Smooth muscle cell of the brain vasculature (primary cell): ENCODE data around the gene AVPR2.

ENCODE experiments used
- DNase-seq: peaks from one replicate; pipeline ENCODE4 v3.0.0-alpha.2; 2012; ENCODE audit warnings: low read depth, low spot score

AVPR2 gene

GRCh38 chrX:153885968-153886903, 18.2 kb upstream of the AVPR2 start, which contains the start of gene L1CAM:
Gene L1CAM, minus strand, starts transcription at chrX:153886173. Its CDS starts 10,337 bp downstream, at chrX:153875836.
- no peak for DNase-seq

GRCh38 chrX:153886915-153887314, 17.6 kb upstream of the AVPR2 start:
- DNase-seq: no peak

GRCh38 chrX:153887385-153887784, 17.1 kb upstream of the AVPR2 start:
- DNase-seq: no peak

GRCh38 chrX:153888344-153888743, 16.1 kb upstream of the AVPR2 start:
- DNase-seq: no peak

- DNase-seq: no peak
Observed at GRCh38 chrX:153889123-153889522, 15.3 kb upstream of the AVPR2 start.

GRCh38 chrX:153897899-153898298, 6.6 kb upstream of the AVPR2 start:
- DNase-seq: no peak

- no peak for DNase-seq
Observed at GRCh38 chrX:153900831-153901752, 3.4 kb upstream of the AVPR2 start.

- DNase-seq: no peak
Observed at GRCh38 chrX:153901753-153902140, 2.7 kb upstream of the AVPR2 start.

GRCh38 chrX:153902385-153902784, 2.1 kb upstream of the AVPR2 start:
- no peak for DNase-seq

GRCh38 chrX:153903238-153903980, 1.1 kb upstream of the AVPR2 start:
- no peak for DNase-seq

GRCh38 chrX:153905481-153906095, 1.1 kb downstream of the AVPR2 start:
- DNase-seq: no peak

- no peak for DNase-seq
Observed at GRCh38 chrX:153906126-153906917, 1.8 kb downstream of the AVPR2 start.

- DNase-seq: no peak
Observed at GRCh38 chrX:153907456-153907855, 3.0 kb downstream of the AVPR2 start.

- no peak for DNase-seq
Observed at GRCh38 chrX:153908219-153908860, 3.9 kb downstream of the AVPR2 start.

GRCh38 chrX:153909024-153909979, 4.8 kb downstream of the AVPR2 start:
- no peak for DNase-seq

GRCh38 chrX:153909980-153910360, 5.5 kb downstream of the AVPR2 start:
- no peak for DNase-seq

GRCh38 chrX:153910446-153910845, 6.0 kb downstream of the AVPR2 start:
- DNase-seq: no peak

GRCh38 chrX:153911798-153912197, 7.3 kb downstream of the AVPR2 start:
- DNase-seq: no peak

- DNase-seq: no peak
Observed at GRCh38 chrX:153913211-153913610, 8.7 kb downstream of the AVPR2 start.
